CD8-positive, alpha-beta memory T cell (primary cell): ENCODE data around the gene ARL4C. TPM values are rescaled to one million over a fixed set of nuclear protein-coding genes. Genes with fewer than 3 reads are reported as not detected.

Experiments used
- CTCF ChIA-PET: fragments of 350-600 bp; sonication (Branson Sonifier 250); formaldehyde crosslinking; loops from one replicate; lab custom pipeline; 2021; ENCODE audit warnings: antibody characterized with exemption; lab: Charles Lee
- POLR2A ChIA-PET: fragments of 350-600 bp; sonication (Branson Sonifier 250); formaldehyde crosslinking; loops from one replicate; lab custom pipeline; 2021; ENCODE audit warnings: antibody characterized with exemption; lab: Charles Lee
- DNase-seq, 5 donors: peaks; one replicate each; pipeline versions ENCODE4 v3.0.0 to v3.0.0-alpha.2; 2020 to 2022; ENCODE audit warnings: mixed read lengths in 1 of 5
- H3K27ac ChIP-seq: one replicate; pipeline ENCODE4 v1.7.0; 2013; ENCODE audit warnings: low read depth, mild to moderate bottlenecking, low read length, moderate library complexity
- H3K27me3 ChIP-seq: 2 replicates; pipeline ENCODE4 v1.7.0; 2013; ENCODE audit warnings: low read length, mild to moderate bottlenecking; ENCODE audit not compliant: insufficient read depth, poor library complexity, severe bottlenecking
- H3K36me3 ChIP-seq: 2 replicates; pipeline ENCODE4 v1.7.0; 2013; ENCODE audit warnings: mild to moderate bottlenecking, low read length, moderate library complexity; ENCODE audit not compliant: insufficient read depth
- H3K4me1 ChIP-seq: 2 replicates; pipeline ENCODE4 v1.7.0; 2013; ENCODE audit warnings: mild to moderate bottlenecking, low read length, moderate library complexity; ENCODE audit not compliant: insufficient read depth
- H3K4me3 ChIP-seq: 2 replicates; pipeline ENCODE4 v1.7.0; 2013; ENCODE audit warnings: mild to moderate bottlenecking, low read length
- H3K9me3 ChIP-seq: 2 replicates; pipeline ENCODE4 v1.7.0; 2013; ENCODE audit warnings: mild to moderate bottlenecking, low read length
- H3K27ac Mint-ChIP-seq, 8 donors: one replicate each; pipeline ENCODE4 v1.8.0; 2020 to 2021; ENCODE audit warnings: mixed read lengths in 8 of 8, mild to moderate bottlenecking in 6 of 8, inconsistent platforms in 3 of 8, moderate library complexity in 3 of 8
- H3K27me3 Mint-ChIP-seq, 2 donors: one replicate each; pipeline ENCODE4 v1.8.0; 2020 to 2021; ENCODE audit warnings: mixed read lengths in 2 of 2, mild to moderate bottlenecking in 1 of 2, moderate library complexity in 1 of 2
- H3K36me3 Mint-ChIP-seq, 3 donors: one replicate each; pipeline ENCODE4 v1.8.0; 2020 to 2021; ENCODE audit warnings: mixed read lengths in 3 of 3, inconsistent platforms in 1 of 3, mild to moderate bottlenecking in 1 of 3
- H3K4me1 Mint-ChIP-seq, 3 donors: one replicate each; pipeline ENCODE4 v1.8.0; 2020 to 2021; ENCODE audit warnings: mixed read lengths in 3 of 3, inconsistent platforms in 1 of 3, mild to moderate bottlenecking in 1 of 3
- H3K4me3 Mint-ChIP-seq, 7 donors: one replicate each; pipeline ENCODE4 v1.8.0; 2020 to 2021; ENCODE audit warnings: mixed read lengths in 7 of 7, mild to moderate bottlenecking in 6 of 7, moderate library complexity in 4 of 7, inconsistent platforms in 2 of 7
- H3K9me3 Mint-ChIP-seq, 5 donors: one replicate each; pipeline ENCODE4 v1.8.0; 2020 to 2022; ENCODE audit warnings: mixed read lengths in 5 of 5, mild to moderate bottlenecking in 3 of 5, moderate library complexity in 2 of 5, inconsistent platforms in 1 of 5
- polyA plus RNA-seq: library from polyadenylated mRNA; unstranded; fragments of 300-500 nt; fragmentation: Illumina TruSeq; gene quantifications from one replicate; pipeline ENCODE4 v1.2.3, GENCODE V29; 2021
- total RNA-seq, 2 experiments: library from RNA; stranded (reverse); gene quantifications; one replicate each; pipeline ENCODE4 v1.2.3, GENCODE V29; 2021

Gene ARL4C
- total and polyA plus RNA-seq, 3 experiments from 2014 or later = 54.0 to 247 (median 54.7) TPM

GRCh38 chr2:234514099-234514498, 17.2 kb upstream of the ARL4C start:
- CTCF ChIA-PET = no interaction called here
- no peaks in the 10 kb centered on the region for H3K9me3 Mint-ChIP-seq

GRCh38 chr2:234512884-234513669, 16.2 kb upstream of the ARL4C start:
- no peaks in the 10 kb centered on the region for H3K9me3 ChIP-seq
- CTCF ChIA-PET = interaction anchor here (1.2 kb wide), 1 partner anchor 378 kb away, joined by 3 read pairs; no protein-coding TSS in a partner anchor
- Mint-ChIP-seq H3K36me3 (peaks cover 0 to 4% (median 0%) of the 10 kb centered on the region in 3 donors), H3K9me3 (no peaks in the 10 kb centered on the region), H3K4me1 (no peaks in the 10 kb centered on the region), H3K27me3 (no peaks in the 10 kb centered on the region), H3K27ac (no peak overlapping the region), H3K4me3 (no peak overlapping the region)
- POLR2A ChIA-PET = no interaction called here
- no peak overlapping the region for H3K27ac ChIP-seq
- H3K4me3 ChIP-seq = no peak overlapping the region
- H3K36me3 ChIP-seq = no peaks in the 10 kb centered on the region
- H3K4me1 ChIP-seq = no peaks in the 10 kb centered on the region
- H3K27me3 ChIP-seq = no peaks in the 10 kb centered on the region
- no peak for DNase-seq

More at GRCh38 chr2:234514099-234514498, 17.2 kb upstream of the ARL4C start:
- no peaks in the 10 kb centered on the region for H3K27me3 ChIP-seq
- H3K36me3 Mint-ChIP-seq = peaks cover 0 to 4% (median 0%) of the 10 kb centered on the region in 3 donors
- no peaks in the 10 kb centered on the region for H3K4me1 Mint-ChIP-seq
- no peaks in the 10 kb centered on the region for H3K27me3 Mint-ChIP-seq
- no peak overlapping the region for H3K4me3 Mint-ChIP-seq
- DNase-seq = no peak
- H3K36me3 ChIP-seq = no peaks in the 10 kb centered on the region
- H3K9me3 ChIP-seq = no peaks in the 10 kb centered on the region
- H3K27ac Mint-ChIP-seq = no peak overlapping the region
- POLR2A ChIA-PET = no interaction called here
- H3K4me1 ChIP-seq = no peaks in the 10 kb centered on the region
- H3K27ac ChIP-seq = no peak overlapping the region
- H3K4me3 ChIP-seq = no peak overlapping the region

- no peak overlapping the region for H3K27ac ChIP-seq
- peaks cover 0 to 5% of the 10 kb centered on the region in 2 donors for H3K27me3 Mint-ChIP-seq
- no peak overlapping the region for H3K27ac Mint-ChIP-seq
- H3K4me3 ChIP-seq = no peak overlapping the region
- peaks cover 26 to 29% (median 28%) of the 10 kb centered on the region in 3 donors for H3K4me1 Mint-ChIP-seq
- H3K9me3 Mint-ChIP-seq = no peaks in the 10 kb centered on the region
- no peaks in the 10 kb centered on the region for H3K36me3 ChIP-seq
- H3K27me3 ChIP-seq = no peaks in the 10 kb centered on the region
- H3K4me3 Mint-ChIP-seq = no peak overlapping the region
- H3K9me3 ChIP-seq = no peaks in the 10 kb centered on the region
- H3K4me1 ChIP-seq = peaks cover 28% of the 10 kb centered on the region
- ChIA-PET POLR2A (no interaction called here), CTCF (interaction anchor here (1.1 to 4.2 kb wide), 4 partner anchors 57 to 527 kb away, joined by 3 to 47 read pairs (median 6); no protein-coding TSS in a partner anchor)
- peaks cover 0 to 3% (median 0%) of the 10 kb centered on the region in 3 donors for H3K36me3 Mint-ChIP-seq
- DNase-seq = no peak
Measured at GRCh38 chr2:234502919-234503285, 6.0 kb upstream of the ARL4C start.

GRCh38 chr2:234502285-234502918, 5.5 kb upstream of the ARL4C start:
- no peaks in the 10 kb centered on the region for H3K36me3 ChIP-seq
- ChIA-PET CTCF (interaction anchor here (1.0 to 4.2 kb wide), 8 partner anchors 56 to 645 kb away, joined by 3 to 47 read pairs (median 4); no protein-coding TSS in a partner anchor), POLR2A (no interaction called here)
- H3K4me1 ChIP-seq = peaks cover 33% of the 10 kb centered on the region
- no peak overlapping the region for H3K27ac Mint-ChIP-seq
- H3K4me3 ChIP-seq = no peak overlapping the region
- no peaks in the 10 kb centered on the region for H3K27me3 ChIP-seq
- H3K36me3 Mint-ChIP-seq = peaks cover 0 to 3% (median 2%) of the 10 kb centered on the region in 3 donors
- peaks cover 30 to 32% (median 31%) of the 10 kb centered on the region in 3 donors for H3K4me1 Mint-ChIP-seq
- H3K9me3 Mint-ChIP-seq = no peaks in the 10 kb centered on the region
- H3K9me3 ChIP-seq = no peaks in the 10 kb centered on the region
- no peak overlapping the region for H3K4me3 Mint-ChIP-seq
- H3K27ac ChIP-seq = no peak overlapping the region
- peaks cover 0 to 5% of the 10 kb centered on the region in 2 donors for H3K27me3 Mint-ChIP-seq
- no peak for DNase-seq

GRCh38 chr2:234500394-234501006, 3.6 kb upstream of the ARL4C start:
- peaks cover 0 to 3% (median 0%) of the 10 kb centered on the region in 5 donors for H3K9me3 Mint-ChIP-seq
- peak overlapping the region; percentile 85 to 99 (median 96) for H3K27ac Mint-ChIP-seq

GRCh38 chr2:234497594-234498235, 834 bp upstream of the ARL4C start:
- POLR2A ChIA-PET = interaction anchor here (0.5 to 4.0 kb wide), 13 partner anchors 9 to 362 kb away, joined by 3 to 60 read pairs (median 5); no protein-coding TSS in a partner anchor

More at GRCh38 chr2:234500394-234501006, 3.6 kb upstream of the ARL4C start:
- peaks cover 0 to 11% of the 10 kb centered on the region in 2 donors for H3K27me3 Mint-ChIP-seq
- H3K27me3 ChIP-seq = no peaks in the 10 kb centered on the region
- H3K4me1 ChIP-seq = peaks cover 33% of the 10 kb centered on the region
- DNase-seq = peak; percentile 60 to 86 (median 71)
- ChIA-PET CTCF (interaction anchor here (0.6 to 4.2 kb wide), 24 partner anchors 11 to 636 kb away, joined by 3 to 47 read pairs (median 4); no protein-coding TSS in a partner anchor), POLR2A (interaction anchor here (1.0 kb wide), 1 partner anchor 365 kb away, joined by 4 read pairs; no protein-coding TSS in a partner anchor)
- H3K36me3 ChIP-seq = peaks cover 8% of the 10 kb centered on the region
- H3K9me3 ChIP-seq = no peaks in the 10 kb centered on the region
- H3K4me3 Mint-ChIP-seq = peak overlapping the region; percentile 21 to 88 (median 67)
- peaks cover 4 to 11% (median 11%) of the 10 kb centered on the region in 3 donors for H3K36me3 Mint-ChIP-seq
- H3K4me1 Mint-ChIP-seq = peaks cover 30 to 32% (median 31%) of the 10 kb centered on the region in 3 donors
- H3K4me3 ChIP-seq = no peak overlapping the region
- H3K27ac ChIP-seq = no peak overlapping the region

More at GRCh38 chr2:234497594-234498235, 834 bp upstream of the ARL4C start:
- no peaks in the 10 kb centered on the region for H3K27me3 ChIP-seq
- Mint-ChIP-seq H3K27me3 (peaks cover 0 to 19% of the 10 kb centered on the region in 2 donors), H3K4me3 (peak overlapping the region; percentile 78 to 91 (median 86)), H3K4me1 (peaks cover 37 to 39% (median 37%) of the 10 kb centered on the region in 3 donors), H3K27ac (peak overlapping the region; percentile 88 to 99 (median 96)), H3K36me3 (peaks cover 20 to 39% (median 36%) of the 10 kb centered on the region in 3 donors), H3K9me3 (peaks cover 0 to 8% (median 3%) of the 10 kb centered on the region in 5 donors)
- H3K4me1 ChIP-seq = peaks cover 33% of the 10 kb centered on the region
- peak overlapping the region; percentile 50 for H3K27ac ChIP-seq
- peak in 2 of 5 donors; percentile 33 to 59 for DNase-seq
- peaks cover 22% of the 10 kb centered on the region for H3K36me3 ChIP-seq
- CTCF ChIA-PET = interaction anchor here (0.8 to 6.2 kb wide), 22 partner anchors 9 to 521 kb away, joined by 3 to 86 read pairs (median 4); no protein-coding TSS in a partner anchor
- H3K9me3 ChIP-seq = no peaks in the 10 kb centered on the region
- H3K4me3 ChIP-seq = peak overlapping the region; percentile 20
